Measurements from ENCODE around the gene APOBEC4. TPM values are rescaled to one million over a fixed set of nuclear protein-coding genes. Genes with fewer than 3 reads are reported as not detected.
A peak's percentile ranks its signal among the peaks of the same experiment; 100 is the strongest.

APOBEC4 gene
- total and polyA plus RNA-seq, 2 donors from 2014 or later = not detected

DNA sequence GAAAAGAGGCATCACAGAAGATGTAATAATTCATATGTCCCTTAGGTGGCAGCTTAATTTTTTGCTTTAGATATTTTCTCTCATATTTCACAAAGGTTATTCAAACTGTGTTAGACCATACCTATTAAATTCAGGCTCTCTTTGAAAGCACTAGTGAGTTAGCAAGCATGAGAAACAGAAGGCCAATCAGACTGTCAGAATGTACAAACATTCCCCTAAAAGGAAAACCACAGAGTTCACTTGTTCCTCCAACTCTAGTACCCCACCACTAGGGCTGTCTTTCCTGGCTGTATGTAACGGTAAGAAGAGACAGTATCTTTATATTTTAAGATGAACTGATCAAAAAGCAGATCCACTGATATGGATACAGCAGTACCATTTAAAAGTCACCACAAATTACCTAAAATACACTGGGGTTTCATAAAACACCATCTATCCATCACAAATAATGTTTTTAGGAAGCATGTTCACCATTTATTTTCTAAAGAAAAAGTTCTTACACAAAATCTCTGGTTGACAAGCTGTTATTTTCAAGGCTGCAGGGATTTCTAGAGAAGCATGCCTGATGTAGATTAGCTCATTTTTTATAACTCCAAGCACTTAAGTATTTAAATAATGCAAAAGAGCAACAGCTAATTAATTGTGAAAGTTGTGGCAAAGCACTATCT lies 19.3 kb downstream of the APOBEC4 start:
- H3K4me3 ChIP-seq (ENCODE audit: low read length in 3 of 3) = peak overlapping the region; percentile 31 to 90 (median 67)
- FAIRE-seq (no peak), DNase-seq (peak in 2 of 5 donors; percentile 70 to 83)
- no peaks in the 10 kb centered on the region for H3K27me3 ChIP-seq (ENCODE audit: control insufficient read depth, insufficient read depth, low read length)
- H3K9ac ChIP-seq (ENCODE audit: low read length in 3 of 3) = peak overlapping the region in 2 of 3 donors; percentile 4 to 39
- H3K4me1 ChIP-seq (ENCODE audit: control insufficient read depth in 2 of 3, insufficient read depth in 2 of 3, low read depth in 1 of 3, low read length in 3 of 3) = peaks cover 0 to 18% (median 8%) of the 10 kb centered on the region in 3 donors
- H3K36me3 ChIP-seq (ENCODE audit: control insufficient read depth in 2 of 3, insufficient read depth in 3 of 3, low read length in 3 of 3) = peaks cover 0 to 27% (median 8%) of the 10 kb centered on the region in 3 donors
- no peak overlapping the region for H3K27ac ChIP-seq (ENCODE audit: low read depth in 2 of 2, low read length in 2 of 2)
- TF ChIP-seq, protein P1, sequence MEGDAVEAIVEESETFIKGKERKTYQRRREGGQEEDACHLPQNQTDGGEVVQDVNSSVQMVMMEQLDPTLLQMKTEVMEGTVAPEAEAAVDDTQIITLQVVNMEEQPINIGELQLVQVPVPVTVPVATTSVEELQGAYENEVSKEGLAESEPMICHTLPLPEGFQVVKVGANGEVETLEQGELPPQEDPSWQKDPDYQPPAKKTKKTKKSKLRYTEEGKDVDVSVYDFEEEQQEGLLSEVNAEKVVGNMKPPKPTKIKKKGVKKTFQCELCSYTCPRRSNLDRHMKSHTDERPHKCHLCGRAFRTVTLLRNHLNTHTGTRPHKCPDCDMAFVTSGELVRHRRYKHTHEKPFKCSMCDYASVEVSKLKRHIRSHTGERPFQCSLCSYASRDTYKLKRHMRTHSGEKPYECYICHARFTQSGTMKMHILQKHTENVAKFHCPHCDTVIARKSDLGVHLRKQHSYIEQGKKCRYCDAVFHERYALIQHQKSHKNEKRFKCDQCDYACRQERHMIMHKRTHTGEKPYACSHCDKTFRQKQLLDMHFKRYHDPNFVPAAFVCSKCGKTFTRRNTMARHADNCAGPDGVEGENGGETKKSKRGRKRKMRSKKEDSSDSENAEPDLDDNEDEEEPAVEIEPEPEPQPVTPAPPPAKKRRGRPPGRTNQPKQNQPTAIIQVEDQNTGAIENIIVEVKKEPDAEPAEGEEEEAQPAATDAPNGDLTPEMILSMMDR (IDR thresholded peaks at IDR 0.05; ENCODE audit: borderline replicate concordance, extremely low read depth, insufficient read depth) = peak; percentile 19
- H3K9me3 ChIP-seq (ENCODE audit: control insufficient read depth in 2 of 3, insufficient read depth in 1 of 3, low read length in 3 of 3) = no peaks in the 10 kb centered on the region
- intact Hi-C loops (cut with DNase I) = no loop called here

DNA sequence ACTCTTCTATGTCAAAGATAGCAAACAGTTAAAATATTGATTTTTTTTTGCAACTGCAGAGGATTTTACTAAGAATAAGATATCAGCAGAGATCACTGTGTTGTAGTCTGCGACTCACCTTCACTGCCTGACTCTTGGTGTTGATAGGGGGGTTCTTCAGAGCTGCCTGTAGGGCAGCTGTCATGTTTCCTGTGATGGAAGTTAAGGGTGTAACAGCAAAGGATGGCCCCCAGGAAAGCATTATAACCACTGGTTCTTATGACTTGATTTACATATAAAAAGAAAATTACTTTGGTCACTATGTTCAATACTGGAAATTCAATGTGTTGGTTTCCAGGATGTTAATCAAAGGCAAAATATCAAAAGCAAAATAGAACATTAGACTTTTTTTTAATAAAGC lies 20.2 kb downstream of the APOBEC4 start:
- Histone ChIP-seq H3K4me3 (ENCODE audit: low read length in 3 of 3) (peak overlapping the region in 2 of 3 donors; percentile 28 to 90), H3K36me3 (ENCODE audit: control insufficient read depth in 2 of 3, insufficient read depth in 3 of 3, low read length in 3 of 3) (peaks cover 0 to 29% (median 10%) of the 10 kb centered on the region in 3 donors), H3K9me3 (ENCODE audit: control insufficient read depth in 2 of 3, insufficient read depth in 1 of 3, low read length in 3 of 3) (no peaks in the 10 kb centered on the region), H3K27ac (ENCODE audit: low read depth in 2 of 2, low read length in 2 of 2) (peak overlapping the region in 1 of 2 donors; percentile 10), H3K4me1 (ENCODE audit: control insufficient read depth in 2 of 3, insufficient read depth in 2 of 3, low read depth in 1 of 3, low read length in 3 of 3) (peaks cover 0 to 18% (median 8%) of the 10 kb centered on the region in 3 donors), H3K9ac (ENCODE audit: low read length in 3 of 3) (peak overlapping the region in 1 of 3 donors; percentile 14), H3K27me3 (ENCODE audit: control insufficient read depth, insufficient read depth, low read length) (no peaks in the 10 kb centered on the region)
- intact Hi-C loops (cut with DNase I) = no loop called here
- no peak for FAIRE-seq
- TF ChIP-seq, protein P1 (IDR thresholded peaks at IDR 0.05; ENCODE audit: borderline replicate concordance, extremely low read depth, insufficient read depth) = no peak
- DNase-seq = no peak

DNA sequence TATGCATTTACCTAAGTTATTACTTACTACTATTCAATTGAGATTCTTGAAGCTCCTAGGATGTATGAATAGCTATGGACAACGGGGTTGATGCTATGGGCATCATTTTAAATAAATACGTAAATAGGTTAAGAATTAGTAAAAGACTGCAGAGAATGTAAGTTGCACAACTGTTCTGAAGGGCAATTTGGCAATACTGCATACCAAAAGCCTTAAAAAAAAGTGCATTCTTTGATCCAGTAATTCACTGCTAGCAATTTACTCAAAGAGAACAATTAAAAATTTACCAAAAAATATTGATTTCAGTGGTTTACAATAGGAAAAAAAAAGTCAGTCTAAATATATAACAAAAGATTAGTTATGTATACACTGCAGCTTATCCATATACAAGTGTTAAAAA lies 21.0 kb downstream of the APOBEC4 start:
- H3K4me3 ChIP-seq (ENCODE audit: low read length in 3 of 3) = no peak overlapping the region
- no peak overlapping the region for H3K9ac ChIP-seq (ENCODE audit: low read length in 3 of 3)
- intact Hi-C loops (cut with DNase I) = no loop called here
- FAIRE-seq (no peak), DNase-seq (no peak)
- H3K4me1 ChIP-seq (ENCODE audit: control insufficient read depth in 2 of 3, insufficient read depth in 2 of 3, low read depth in 1 of 3, low read length in 3 of 3) = peaks cover 0 to 18% (median 8%) of the 10 kb centered on the region in 3 donors
- no peaks in the 10 kb centered on the region for H3K27me3 ChIP-seq (ENCODE audit: control insufficient read depth, insufficient read depth, low read length)
- no peak overlapping the region for H3K27ac ChIP-seq (ENCODE audit: low read depth in 2 of 2, low read length in 2 of 2)
- H3K36me3 ChIP-seq (ENCODE audit: control insufficient read depth in 2 of 3, insufficient read depth in 3 of 3, low read length in 3 of 3) = peaks cover 0 to 29% (median 12%) of the 10 kb centered on the region in 3 donors
- no peaks in the 10 kb centered on the region for H3K9me3 ChIP-seq (ENCODE audit: control insufficient read depth in 2 of 3, insufficient read depth in 1 of 3, low read length in 3 of 3)
- TF ChIP-seq, protein P1 (IDR thresholded peaks at IDR 0.05; ENCODE audit: borderline replicate concordance, extremely low read depth, insufficient read depth) = no peak

Data from kidney (tissue), 14 donors.